ENCODE data around the gene PRKCSH.
A peak's percentile ranks its signal among the peaks of the same experiment; 100 is the strongest.

PRKCSH gene

DNA sequence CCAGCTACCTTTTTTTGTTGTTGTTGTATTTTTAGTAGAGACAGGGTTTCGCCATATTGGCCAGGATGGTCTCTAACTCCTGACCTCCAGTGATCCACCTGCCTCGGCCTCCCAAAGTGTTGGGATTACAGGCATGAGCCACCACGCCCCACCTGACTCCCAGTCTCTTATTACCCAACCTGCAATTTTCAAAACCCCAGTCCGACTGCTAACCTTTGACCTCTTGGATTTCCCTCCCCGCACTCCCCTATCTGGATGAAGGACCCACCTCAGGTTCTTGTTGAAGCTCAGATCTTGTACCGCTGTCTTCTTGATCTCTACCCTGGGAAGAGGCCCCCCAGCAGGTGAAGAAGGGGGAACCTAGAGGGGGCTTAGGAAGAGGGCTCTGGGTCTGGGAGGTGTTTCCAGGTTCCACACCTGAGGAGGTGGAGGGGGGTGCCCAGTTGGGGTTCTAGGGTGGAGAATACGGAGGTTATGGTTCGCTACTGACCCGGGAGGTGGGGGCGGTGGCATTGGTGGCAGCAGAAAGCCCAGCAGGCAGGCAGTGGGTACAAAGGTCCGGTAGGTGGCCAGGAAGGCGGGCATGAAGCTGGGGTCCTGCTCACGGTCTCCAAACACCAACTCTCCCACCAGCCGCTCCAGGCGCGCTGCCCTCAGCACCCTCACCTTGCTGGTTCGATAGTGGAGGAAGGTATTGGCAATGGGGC, 18.9 kb upstream of the PRKCSH start:
- no peak overlapping the region for H3K27ac ChIP-seq
- TF ChIP-seq, protein P1, sequence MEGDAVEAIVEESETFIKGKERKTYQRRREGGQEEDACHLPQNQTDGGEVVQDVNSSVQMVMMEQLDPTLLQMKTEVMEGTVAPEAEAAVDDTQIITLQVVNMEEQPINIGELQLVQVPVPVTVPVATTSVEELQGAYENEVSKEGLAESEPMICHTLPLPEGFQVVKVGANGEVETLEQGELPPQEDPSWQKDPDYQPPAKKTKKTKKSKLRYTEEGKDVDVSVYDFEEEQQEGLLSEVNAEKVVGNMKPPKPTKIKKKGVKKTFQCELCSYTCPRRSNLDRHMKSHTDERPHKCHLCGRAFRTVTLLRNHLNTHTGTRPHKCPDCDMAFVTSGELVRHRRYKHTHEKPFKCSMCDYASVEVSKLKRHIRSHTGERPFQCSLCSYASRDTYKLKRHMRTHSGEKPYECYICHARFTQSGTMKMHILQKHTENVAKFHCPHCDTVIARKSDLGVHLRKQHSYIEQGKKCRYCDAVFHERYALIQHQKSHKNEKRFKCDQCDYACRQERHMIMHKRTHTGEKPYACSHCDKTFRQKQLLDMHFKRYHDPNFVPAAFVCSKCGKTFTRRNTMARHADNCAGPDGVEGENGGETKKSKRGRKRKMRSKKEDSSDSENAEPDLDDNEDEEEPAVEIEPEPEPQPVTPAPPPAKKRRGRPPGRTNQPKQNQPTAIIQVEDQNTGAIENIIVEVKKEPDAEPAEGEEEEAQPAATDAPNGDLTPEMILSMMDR (conservative IDR thresholded peaks at IDR 0.05), result no peak
- no peak for TF ChIP-seq ZFX (IDR thresholded peaks at IDR 0.05)

DNA sequence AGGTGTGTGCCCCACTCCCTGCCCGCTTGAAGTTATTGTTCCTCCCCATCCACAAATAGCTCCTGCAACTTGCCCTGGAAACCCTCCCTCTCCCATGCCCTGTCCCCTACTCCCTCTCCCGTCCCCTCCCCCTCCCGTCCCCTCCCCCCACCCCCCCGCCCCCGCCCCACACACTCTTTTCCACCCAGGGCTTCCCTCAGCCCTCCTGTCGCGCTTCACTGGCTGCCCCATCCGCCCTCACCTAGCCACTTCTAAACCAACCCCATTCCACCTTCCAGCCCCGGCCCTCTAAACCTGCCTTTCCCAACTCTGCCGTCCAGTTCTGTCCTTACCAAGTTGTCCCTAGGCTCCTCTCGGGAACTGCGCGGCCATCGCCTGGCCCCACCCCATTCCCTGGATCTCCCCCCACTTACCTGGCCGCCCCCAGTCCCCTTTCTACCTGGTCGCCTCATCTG, 17.3 kb upstream of the PRKCSH start:
- H3K27ac ChIP-seq, result peak overlapping the region; percentile 79
- TF ChIP-seq, protein P1 (conservative IDR thresholded peaks at IDR 0.05), result no peak
- TF ChIP-seq ZFX (IDR thresholded peaks at IDR 0.05), result no peak

DNA sequence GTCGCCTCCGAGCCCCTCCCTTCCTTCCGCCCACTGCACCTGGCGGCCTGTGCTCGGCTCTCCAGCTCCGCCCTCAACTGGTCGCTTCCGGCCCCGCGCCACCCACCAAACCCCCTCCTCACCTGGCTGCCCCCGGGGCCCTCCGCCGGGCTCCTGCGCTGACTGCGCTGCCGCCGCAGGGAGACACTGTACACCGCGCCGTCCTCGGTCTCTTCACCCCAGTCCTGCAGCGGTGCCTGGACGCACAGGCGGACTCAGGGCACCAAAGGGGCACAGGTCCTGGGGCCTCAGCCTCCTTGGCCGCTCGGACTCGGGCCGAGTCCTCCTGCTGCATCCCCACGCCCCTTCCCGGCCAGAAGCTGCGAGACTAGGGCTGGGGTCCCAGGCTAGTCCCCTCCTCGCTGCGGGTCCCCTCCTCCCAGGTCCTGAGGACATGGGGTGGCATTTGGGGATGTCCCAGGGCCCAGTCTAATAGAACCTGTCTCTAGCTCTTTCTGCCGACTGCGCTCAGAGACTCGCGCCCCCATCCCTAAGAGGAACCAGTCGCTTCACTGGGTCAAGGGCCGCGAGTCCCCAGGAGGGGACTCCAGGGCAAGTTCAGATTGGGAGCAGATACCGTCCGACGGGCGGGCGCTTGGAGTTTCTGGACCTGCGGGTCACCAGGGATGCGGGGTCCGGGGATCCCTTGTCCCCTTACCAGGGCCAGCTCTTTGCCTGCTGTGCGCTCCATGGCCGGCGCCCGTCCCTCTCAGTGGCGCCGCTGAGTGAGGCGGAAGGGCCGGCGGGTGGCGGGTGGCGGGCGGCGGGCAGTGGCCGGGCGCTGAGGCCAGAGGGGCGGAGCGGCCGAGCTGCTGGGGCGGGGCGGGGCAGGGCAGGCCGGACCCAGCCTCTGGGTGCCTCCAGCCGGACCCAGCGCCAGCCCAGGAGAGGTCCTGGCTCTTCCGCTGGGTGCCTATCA, 16.6 kb upstream of the PRKCSH start, which contains the start of gene RGL3:
Gene RGL3 (minus strand): TSS at position 766 of the 958 bp plus-strand sequence. CDS start 36 bp downstream, at position 730.
- peak within 1 kb of the TSS; percentile 79 for H3K27ac ChIP-seq
- TF ChIP-seq, protein P1 (conservative IDR thresholded peaks at IDR 0.05), result no peak
- TF ChIP-seq ZFX (IDR thresholded peaks at IDR 0.05), result 0 out of 2 replicates have a peak, but pooled peaks have one; percentile 9

DNA sequence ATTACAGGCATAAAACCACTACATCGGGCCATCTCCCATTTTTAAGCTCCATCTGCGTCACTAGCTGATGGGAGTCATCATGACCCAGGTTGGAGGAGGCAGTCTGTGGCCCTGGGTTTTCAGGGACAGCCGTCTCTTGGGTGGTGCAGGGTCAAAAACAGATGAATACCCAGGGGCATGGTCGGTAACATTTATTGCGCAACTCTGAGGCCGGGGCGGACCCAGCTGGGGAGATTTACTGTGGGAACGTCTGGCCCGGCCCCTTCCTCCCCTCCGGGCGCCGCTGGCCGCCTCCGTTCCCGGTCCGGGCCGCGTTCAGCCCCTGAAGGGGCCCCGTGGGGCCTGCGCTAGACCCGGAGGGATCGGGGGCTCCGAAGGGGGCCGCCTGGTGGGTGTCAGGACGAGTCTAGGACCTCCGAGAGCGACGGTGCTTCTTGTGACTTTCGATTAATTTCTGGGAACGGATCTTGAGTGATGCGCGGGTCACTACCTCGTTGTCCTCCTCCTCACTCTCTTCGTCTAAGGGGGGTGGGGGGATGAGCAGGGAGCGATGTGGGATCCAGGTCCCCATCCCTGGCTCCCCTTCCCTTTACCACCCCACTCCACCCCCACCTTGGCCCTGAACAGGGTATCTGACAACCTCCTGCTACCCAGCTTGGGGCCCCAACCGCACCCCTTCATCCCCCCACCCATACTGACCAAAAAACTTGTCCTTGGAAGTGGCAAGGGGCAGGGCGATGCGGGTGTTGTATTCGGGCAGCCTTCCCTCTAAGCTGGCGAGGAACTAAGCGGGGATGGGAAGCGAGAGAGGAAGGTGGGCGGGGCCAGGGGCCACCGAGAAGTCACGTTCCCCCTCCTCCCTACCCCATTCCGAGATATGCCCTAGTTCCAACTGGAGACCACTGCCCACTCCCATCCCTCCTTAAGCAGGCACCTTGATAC, 14.7 kb upstream of the PRKCSH start:
- no peak overlapping the region for H3K27ac ChIP-seq
- TF ChIP-seq ZFX (IDR thresholded peaks at IDR 0.05), result no peak
- TF ChIP-seq, protein P1 (conservative IDR thresholded peaks at IDR 0.05), result no peak

DNA sequence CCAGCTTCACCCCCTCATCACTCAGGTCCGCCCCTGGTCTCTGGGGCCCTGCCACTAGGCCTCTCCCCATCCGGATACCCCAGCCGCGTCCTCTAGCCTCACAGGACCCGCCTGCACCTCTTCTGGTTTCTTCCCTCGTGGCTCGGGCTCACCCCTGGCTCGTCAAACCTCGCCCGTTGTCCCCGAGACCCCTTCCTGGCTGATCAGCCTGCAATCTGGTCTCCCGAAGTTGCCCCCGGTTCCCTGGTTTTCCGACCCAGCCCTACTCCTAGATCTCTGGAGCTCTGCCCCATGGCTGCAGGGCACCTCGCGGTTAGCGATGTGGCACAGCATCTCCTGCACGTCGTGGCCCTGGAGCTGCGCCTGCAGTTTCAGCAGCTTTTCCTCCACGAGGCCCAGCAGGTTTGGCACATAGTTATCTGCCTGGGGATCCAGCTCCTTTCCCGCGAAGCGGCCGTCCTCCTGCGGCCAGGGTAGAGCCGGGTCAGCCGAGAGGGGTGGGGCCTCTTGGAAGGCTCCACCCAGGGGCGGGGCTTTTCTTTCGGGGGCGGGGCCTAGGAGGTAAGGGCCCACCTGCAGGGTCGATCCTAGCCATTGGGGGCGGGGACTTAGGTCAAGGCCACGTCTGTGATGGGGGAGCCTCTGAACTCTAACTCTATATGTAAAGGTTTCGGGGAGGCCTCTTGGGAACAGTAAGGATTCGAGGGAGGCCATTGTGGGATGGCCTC, 13.9 kb upstream of the PRKCSH start:
- no peak for TF ChIP-seq ZFX (IDR thresholded peaks at IDR 0.05)
- TF ChIP-seq, protein P1 (conservative IDR thresholded peaks at IDR 0.05), result no peak
- H3K27ac ChIP-seq, result no peak overlapping the region

All from C4-2B (cell line).